HG03095 (cell line): ENCODE results near the gene GSTP1.

ENCODE experiments used
- ATAC-seq: cut with Tn5 transposase; IDR thresholded peaks from one replicate; pipeline ENCODE4 v1.9.1; 2021; ENCODE audit warnings: moderate library complexity; ENCODE audit not compliant: unreplicated experiment

GSTP1 gene

GRCh38 chr11:67628710-67629385 is 45.2 kb downstream of the GSTP1 start:
- no peak for ATAC-seq

GRCh38 chr11:67629386-67630227 is 46.0 kb downstream of the GSTP1 start, which contains the start of gene NUDT8:
NUDT8 (minus strand) TSS chr11:67629937; CDS start chr11:67629911, 26 bp downstream.
- peak; percentile 43 for ATAC-seq

- peak; percentile 47 for ATAC-seq
Observed at GRCh38 chr11:67630228-67630942, 46.8 kb downstream of the GSTP1 start.

- ATAC-seq = no peak
Observed at GRCh38 chr11:67630943-67631331, 47.3 kb downstream of the GSTP1 start.

- no peak for ATAC-seq
Observed at GRCh38 chr11:67631411-67631810, 47.8 kb downstream of the GSTP1 start.

- ATAC-seq = no peak
Observed at GRCh38 chr11:67631853-67632174, 48.2 kb downstream of the GSTP1 start.

GRCh38 chr11:67632175-67632981 is 48.8 kb downstream of the GSTP1 start:
- no peak for ATAC-seq

- no peak for ATAC-seq
Observed at GRCh38 chr11:67632982-67633755, 49.6 kb downstream of the GSTP1 start.

GRCh38 chr11:67633758-67634365 is 50.2 kb downstream of the GSTP1 start:
- no peak for ATAC-seq

- no peak for ATAC-seq
Observed at GRCh38 chr11:67634366-67635230, 51.0 kb downstream of the GSTP1 start.

GRCh38 chr11:67635231-67635521 is 51.6 kb downstream of the GSTP1 start:
- ATAC-seq = no peak
